Spinal cord (tissue), 10 donors: ENCODE results near the gene MAGEA10. TPM values are rescaled to one million over a fixed set of nuclear protein-coding genes. Genes with fewer than 3 reads are reported as not detected.
"Not testable (repeated sequence)": the region's sequence is repeated elsewhere in the genome, so short reads cannot be mapped to it uniquely, and the experiment has no call there.

Source experiments
- DNase-seq, 6 donors: peaks; one replicate each; pipeline versions ENCODE4 v3.0.0 to v3.0.0-alpha.2; 2013 to 2015; ENCODE audit warnings: low spot score in 6 of 6, low read depth in 4 of 6
- H3K27ac ChIP-seq: one replicate; pipeline ENCODE4 v1.5.1; 2013; ENCODE audit warnings: low read depth, low read length, control low read depth
- H3K27me3 ChIP-seq: one replicate; pipeline ENCODE4 v1.6.1; 2013; ENCODE audit warnings: low read length; ENCODE audit not compliant: control insufficient read depth, insufficient read depth
- H3K36me3 ChIP-seq: one replicate; pipeline ENCODE4 v1.6.1; 2013; ENCODE audit warnings: low read length; ENCODE audit not compliant: control insufficient read depth, insufficient read depth
- H3K4me1 ChIP-seq: one replicate; pipeline ENCODE4 v1.6.1; 2013; ENCODE audit warnings: low read length; ENCODE audit not compliant: control insufficient read depth, insufficient read depth
- H3K4me3 ChIP-seq: one replicate; pipeline ENCODE4 v1.5.1; 2013; ENCODE audit warnings: low read depth, low read length, control low read depth
- H3K9me3 ChIP-seq: one replicate; pipeline ENCODE4 v1.6.1; 2013; ENCODE audit warnings: low read length; ENCODE audit not compliant: control insufficient read depth, insufficient read depth
- WGBS: methylation state at CpG from one replicate; pipeline ENCODE4 v1.1.5; 2013; ENCODE audit warnings: missing lambda C conversion rate; ENCODE audit not compliant: insufficient coverage; 5-methylcytosine and 5-hydroxymethylcytosine counted together
- long read RNA-seq, 4 donors: transcript quantifications; one replicate each; lab custom pipeline, GENCODE V29; 2026
- polyA plus RNA-seq, 2 donors: library from polyadenylated mRNA; unstranded; fragments of 120-200 nt; gene quantifications; one replicate each; pipeline ENCODE4 v1.2.1, GENCODE V29; 2013; ENCODE audit not compliant: insufficient read length in 2 of 2
- total RNA-seq, 2 donors: library from RNA; depleted of rRNA in 1 of 2; stranded (reverse); fragments of 120-200 nt in 1 of 2; fragments of >200 nt in 1 of 2; gene quantifications; one replicate each; pipeline versions ENCODE4 v1.2.3 to v1.2.4, GENCODE V29; 2013 to 2014
- donor health status: healthy.

The MAGEA10 gene
- total RNA-seq (not detected), polyA plus RNA-seq (under 1 TPM in 1 of 2 donors, not detected in 1; 0.06 TPM)
- long read RNA-seq, donor 1, result 0 reads
- long read RNA-seq, donor 2, result 0 reads
- long read RNA-seq, donor 3, result 0 reads
- long read RNA-seq, donor 4, result 0 reads

- no peaks in the 10 kb centered on the region for H3K36me3 ChIP-seq
- no peaks in the 10 kb centered on the region for H3K9me3 ChIP-seq
- H3K27me3 ChIP-seq, result no peaks in the 10 kb centered on the region
- H3K4me3 ChIP-seq, result no peak within 1 kb of the TSS
- WGBS, result 91% methylated on average over 12 of the region's 16 CpGs
- H3K27ac ChIP-seq, result no peak within 1 kb of the TSS
- no peak for DNase-seq
- no peaks in the 10 kb centered on the region for H3K4me1 ChIP-seq
Measured at GRCh38 chrX:152138388-152138784, at the start of gene MAGEA10. Gene MAGEA10 (minus strand): TSS chrX:152138577. CDS start chrX:152135620, 2,957 bp downstream.

GRCh38 chrX:152177497-152178269 is 39.3 kb upstream of the MAGEA10 start:
- WGBS, result 71% methylated on average over 1 of the region's 5 CpGs
- DNase-seq, result no peak
- Histone ChIP-seq H3K36me3 (no peaks in the 10 kb centered on the region), H3K27me3 (no peaks in the 10 kb centered on the region), H3K4me1 (no peaks in the 10 kb centered on the region), H3K27ac (no peak overlapping the region), H3K9me3 (no peaks in the 10 kb centered on the region), H3K4me3 (no peak overlapping the region)

GRCh38 chrX:152177052-152177451 is 38.7 kb upstream of the MAGEA10 start:
- 70% methylated on average over 2 of the region's 4 CpGs for WGBS
- Histone ChIP-seq H3K4me1 (no peaks in the 10 kb centered on the region), H3K4me3 (no peak overlapping the region), H3K27ac (no peak overlapping the region), H3K27me3 (no peaks in the 10 kb centered on the region), H3K9me3 (no peaks in the 10 kb centered on the region), H3K36me3 (no peaks in the 10 kb centered on the region)
- no peak for DNase-seq

- not testable (repeated sequence) for H3K4me3 ChIP-seq, H3K27me3 ChIP-seq
- WGBS, result no CpG with 5 or more reads among the region's 4 CpGs
Measured at GRCh38 chrX:152175892-152176291, 37.5 kb upstream of the MAGEA10 start.

GRCh38 chrX:152173923-152174322 is 35.5 kb upstream of the MAGEA10 start:
- H3K27ac ChIP-seq, H3K27me3 ChIP-seq, H3K4me1 ChIP-seq, H3K36me3 ChIP-seq, DNase-seq, H3K9me3 ChIP-seq, H3K4me3 ChIP-seq: not testable (repeated sequence)
- no CpG with 5 or more reads among the region's 4 CpGs for WGBS

More at GRCh38 chrX:152175892-152176291, 37.5 kb upstream of the MAGEA10 start:
- H3K9me3 ChIP-seq, H3K27ac ChIP-seq, H3K4me1 ChIP-seq, DNase-seq, H3K36me3 ChIP-seq: not testable (repeated sequence)

GRCh38 chrX:152170621-152171020 is 32.2 kb upstream of the MAGEA10 start:
- Histone ChIP-seq H3K9me3 (no peaks in the 10 kb centered on the region), H3K27me3 (no peaks in the 10 kb centered on the region), H3K4me1 (no peaks in the 10 kb centered on the region), H3K4me3 (no peak overlapping the region), H3K27ac (no peak overlapping the region), H3K36me3 (no peaks in the 10 kb centered on the region)
- WGBS, result 86% methylated on average over 2 of the region's 4 CpGs
- peak in 1 of 6 donors; percentile 42 for DNase-seq

GRCh38 chrX:152165033-152165743 is 26.8 kb upstream of the MAGEA10 start:
- no peaks in the 10 kb centered on the region for H3K9me3 ChIP-seq
- H3K4me3 ChIP-seq, result no peak overlapping the region
- 50% methylated on average over 1 of the region's 2 CpGs for WGBS
- DNase-seq, result no peak
- no peaks in the 10 kb centered on the region for H3K27me3 ChIP-seq
- H3K4me1 ChIP-seq, result no peaks in the 10 kb centered on the region
- no peaks in the 10 kb centered on the region for H3K36me3 ChIP-seq
- no peak overlapping the region for H3K27ac ChIP-seq

GRCh38 chrX:152157042-152157441 is 18.7 kb upstream of the MAGEA10 start:
- H3K27me3 ChIP-seq, result no peaks in the 10 kb centered on the region
- 57% methylated on average over 2 of the region's 2 CpGs for WGBS
- H3K4me3 ChIP-seq, result no peak overlapping the region
- DNase-seq, result no peak
- no peak overlapping the region for H3K27ac ChIP-seq
- no peaks in the 10 kb centered on the region for H3K36me3 ChIP-seq
- H3K9me3 ChIP-seq, result no peaks in the 10 kb centered on the region
- no peaks in the 10 kb centered on the region for H3K4me1 ChIP-seq

- H3K27me3 ChIP-seq, result no peaks in the 10 kb centered on the region
- no peak overlapping the region for H3K4me3 ChIP-seq
- H3K4me1 ChIP-seq, result no peaks in the 10 kb centered on the region
- H3K27ac ChIP-seq, result no peak overlapping the region
- DNase-seq, result no peak
- WGBS, result 33% methylated on average over 1 of the region's 2 CpGs
- no peaks in the 10 kb centered on the region for H3K9me3 ChIP-seq
- H3K36me3 ChIP-seq, result no peaks in the 10 kb centered on the region
Measured at GRCh38 chrX:152155766-152156310, 17.5 kb upstream of the MAGEA10 start.
